Psoas muscle (tissue), 8 donors: Measurements from ENCODE around the gene CLDN10. TPM values are rescaled to one million over a fixed set of nuclear protein-coding genes. Genes with fewer than 3 reads are reported as not detected.

Experiments
- ATAC-seq, 4 donors: fragments of 200-7000 bp; cut with Tn5 transposase; one replicate each; pipeline ENCODE4 v1.9.1; 2020; ENCODE audit warnings: moderate library complexity in 3 of 4, mild to moderate bottlenecking in 2 of 4
- DNase-seq, 2 donors: peaks; one replicate each; pipeline ENCODE4 v3.0.0-alpha.2; 2020
- H3K27ac ChIP-seq: fragments of 200-600 bp; one replicate; pipeline ENCODE4 v1.8.0; 2022
- H3K27me3 ChIP-seq, 3 donors: fragments of 200-600 bp in 1 of 3; one replicate each; pipeline versions ENCODE4 v1.6.1 to v1.8.0; 2013 to 2022; ENCODE audit warnings: low read length in 2 of 3, mild to moderate bottlenecking in 2 of 3, moderate library complexity in 1 of 3; ENCODE audit not compliant: insufficient read depth in 3 of 3
- H3K36me3 ChIP-seq, 2 donors: fragments of 200-600 bp in 1 of 2; one replicate each; pipeline versions ENCODE4 v1.6.1 to v1.8.0; 2013 to 2022; ENCODE audit warnings: low read depth in 1 of 2, mild to moderate bottlenecking in 1 of 2, moderate library complexity in 1 of 2; ENCODE audit not compliant: insufficient read depth in 1 of 2
- H3K4me1 ChIP-seq: fragments of 200-600 bp; one replicate; pipeline ENCODE4 v1.8.0; 2022
- H3K4me3 ChIP-seq: fragments of 200-600 bp; one replicate; pipeline ENCODE4 v1.8.0; 2022; ENCODE audit warnings: mild to moderate bottlenecking
- H3K9me3 ChIP-seq: fragments of 200-600 bp; one replicate; pipeline ENCODE4 v1.8.0; 2022
- WGBS, 3 donors: extraction: QIAGEN DNeasy Blood & Tissue Kit; methylation state at CpG; one replicate each; pipeline versions ENCODE4 v1.1.6 to v1.1.7; 2013; 5-methylcytosine and 5-hydroxymethylcytosine counted together
- intact Hi-C, 2 donors: fragments of 100-400 bp; cut with DNase I; formaldehyde crosslinking; loops; one replicate each; pipeline versions ENCODE4 v1.11.0 to v1.14.2; 2022
- polyA plus RNA-seq, 3 donors: library from polyadenylated mRNA; stranded (reverse); fragments of 200-250 nt; gene quantifications; one replicate each; pipeline ENCODE4 v1.2.3, GENCODE V29; 2013
- total RNA-seq, 4 donors: library from RNA; stranded (reverse); fragmentation: NEBNext Ultra II Directional in 2 of 4; extraction: Animal tissue kit (Norgen Biotek cat#: 25700) in 2 of 4; gene quantifications; one replicate each; pipeline versions ENCODE4 v1.2.1 to v1.2.4, GENCODE V29; 2021 to 2023
- TF ChIP-seq, protein P1 (sequence below): fragments of 200-600 bp; IDR thresholded peaks from one replicate; pipeline ENCODE4 v1.8.0; 2022; ENCODE audit warnings: antibody characterized with exemption
- donor health status: healthy with polysubstance abuse.
- donor health status: DM: no; HTN: no; CAD: no; lungs with moderate emphysema.
- donor health status: Bipolar disorder and iron deficiency.
- donor health status: healthy.
- donor health status: DM: yes; HTN: yes; CAD: no.
- donor health status: DM: no; HTN: no; CAD: no.
- donor health status: DM: no; HTN: no; CAD: no.
- donor health status: DM: yes; HTN: yes; CAD: no.

Gene CLDN10
- total and polyA plus RNA-seq, 7 donors, result 0.04 to 0.26 (median 0.14) TPM; not detected in 2

DNA sequence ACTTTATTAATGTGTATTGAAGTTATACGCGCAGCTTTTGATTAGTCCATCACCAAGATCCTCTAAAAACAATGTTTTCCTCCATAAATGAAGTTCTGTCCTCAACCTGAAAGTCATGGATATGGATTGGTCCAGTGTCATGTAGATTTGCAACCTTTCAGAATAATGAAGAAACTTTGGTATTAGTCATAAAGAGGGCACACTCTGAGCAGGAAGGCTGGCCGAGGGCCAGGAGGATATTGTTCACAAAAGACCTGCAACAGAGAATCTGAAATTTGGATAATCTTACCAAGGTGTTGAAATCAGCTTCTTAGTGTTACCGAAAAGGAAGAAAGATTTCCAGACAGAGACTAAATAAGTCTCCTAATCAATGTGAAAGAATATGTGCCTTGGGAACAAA lies 20.7 kb downstream of the CLDN10 start:
- TF ChIP-seq, protein P1, sequence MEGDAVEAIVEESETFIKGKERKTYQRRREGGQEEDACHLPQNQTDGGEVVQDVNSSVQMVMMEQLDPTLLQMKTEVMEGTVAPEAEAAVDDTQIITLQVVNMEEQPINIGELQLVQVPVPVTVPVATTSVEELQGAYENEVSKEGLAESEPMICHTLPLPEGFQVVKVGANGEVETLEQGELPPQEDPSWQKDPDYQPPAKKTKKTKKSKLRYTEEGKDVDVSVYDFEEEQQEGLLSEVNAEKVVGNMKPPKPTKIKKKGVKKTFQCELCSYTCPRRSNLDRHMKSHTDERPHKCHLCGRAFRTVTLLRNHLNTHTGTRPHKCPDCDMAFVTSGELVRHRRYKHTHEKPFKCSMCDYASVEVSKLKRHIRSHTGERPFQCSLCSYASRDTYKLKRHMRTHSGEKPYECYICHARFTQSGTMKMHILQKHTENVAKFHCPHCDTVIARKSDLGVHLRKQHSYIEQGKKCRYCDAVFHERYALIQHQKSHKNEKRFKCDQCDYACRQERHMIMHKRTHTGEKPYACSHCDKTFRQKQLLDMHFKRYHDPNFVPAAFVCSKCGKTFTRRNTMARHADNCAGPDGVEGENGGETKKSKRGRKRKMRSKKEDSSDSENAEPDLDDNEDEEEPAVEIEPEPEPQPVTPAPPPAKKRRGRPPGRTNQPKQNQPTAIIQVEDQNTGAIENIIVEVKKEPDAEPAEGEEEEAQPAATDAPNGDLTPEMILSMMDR, result no peak
- Histone ChIP-seq H3K4me3 (no peak overlapping the region), H3K27ac (no peak overlapping the region), H3K9me3 (no peaks in the 10 kb centered on the region), H3K36me3 (no peaks in the 10 kb centered on the region), H3K27me3 (no peaks in the 10 kb centered on the region), H3K4me1 (no peaks in the 10 kb centered on the region)
- no peak for DNase-seq
- ATAC-seq, result no peak
- 88 to 89% (median 89%) methylated on average over 4 of the region's 4 CpGs for WGBS, 3 donors
- intact Hi-C loops, result no loop called here

DNA sequence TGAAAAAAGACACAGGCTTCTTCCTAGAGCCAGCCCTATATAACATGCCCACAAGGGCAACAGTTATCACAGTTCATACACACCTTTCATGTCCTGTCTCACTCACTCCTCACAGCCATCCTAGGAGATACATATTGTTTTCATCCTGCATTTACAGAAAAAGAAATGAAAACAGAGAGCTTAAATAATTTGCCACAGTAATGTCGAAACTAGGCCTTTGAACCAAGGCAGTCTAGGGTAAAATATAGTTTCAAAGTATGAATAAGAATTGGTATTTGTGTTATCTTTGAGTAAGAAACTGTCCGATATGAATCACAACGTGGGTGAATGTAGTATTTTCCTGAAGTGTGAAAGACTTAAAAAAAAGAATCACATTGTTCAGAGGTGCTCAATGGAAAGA lies 26.8 kb downstream of the CLDN10 start:
- TF ChIP-seq, protein P1, result no peak
- WGBS, 3 donors, result 89 to 93% (median 91%) methylated on average over 3 of the region's 3 CpGs
- no peak for DNase-seq
- Histone ChIP-seq H3K27me3 (no peaks in the 10 kb centered on the region), H3K36me3 (peaks cover 0 to 7% of the 10 kb centered on the region in 2 donors), H3K4me1 (no peaks in the 10 kb centered on the region), H3K27ac (no peak overlapping the region), H3K4me3 (no peak overlapping the region), H3K9me3 (no peaks in the 10 kb centered on the region)
- intact Hi-C loops, result no loop called here
- ATAC-seq, result no peak

DNA sequence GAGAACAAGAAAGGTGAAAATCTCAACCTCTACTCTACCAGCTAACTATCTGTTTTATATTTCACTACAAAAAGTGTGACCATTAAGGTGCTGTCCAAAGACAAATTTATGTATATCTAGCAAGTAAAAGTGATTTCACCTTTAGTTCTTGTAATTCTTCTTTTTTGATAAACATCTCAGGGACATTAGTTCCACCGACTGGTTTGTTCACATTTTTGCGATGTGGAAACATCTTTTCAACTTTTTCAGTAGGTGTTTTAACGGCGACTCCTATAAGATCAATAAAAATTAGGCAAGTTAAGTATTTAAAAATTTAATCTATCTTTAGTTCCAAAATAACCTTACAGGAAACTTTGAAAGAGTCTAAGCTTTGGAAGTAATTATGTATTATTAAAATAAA lies 33.3 kb downstream of the CLDN10 start:
- intact Hi-C loops, result no loop called here
- 95 to 99% (median 96%) methylated on average over 4 of the region's 4 CpGs for WGBS, 3 donors
- TF ChIP-seq, protein P1, result no peak
- no peaks in the 10 kb centered on the region for H3K9me3 ChIP-seq
- no peaks in the 10 kb centered on the region for H3K27me3 ChIP-seq
- H3K27ac ChIP-seq, result no peak overlapping the region
- peaks cover 0 to 18% of the 10 kb centered on the region in 2 donors for H3K36me3 ChIP-seq
- no peak overlapping the region for H3K4me3 ChIP-seq
- ATAC-seq (no peak), DNase-seq (no peak)
- H3K4me1 ChIP-seq, result no peaks in the 10 kb centered on the region

DNA sequence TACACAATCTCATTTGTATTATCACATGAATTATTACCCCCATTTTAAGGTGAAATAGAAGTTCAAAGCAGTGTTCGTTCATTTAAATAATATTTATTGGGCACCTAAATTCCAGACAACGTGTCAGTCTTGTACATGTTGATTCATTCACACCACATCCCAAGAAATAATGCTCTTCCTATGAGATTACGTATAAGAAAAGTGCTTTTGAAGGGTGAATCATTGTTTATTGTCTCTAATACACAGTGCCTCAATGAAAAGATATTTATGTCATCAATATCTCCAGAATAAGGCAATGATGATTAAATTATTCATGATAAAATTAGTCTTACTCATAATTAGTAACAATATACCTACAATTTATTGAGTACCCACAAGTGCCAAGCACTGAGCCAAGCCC lies 35.6 kb downstream of the CLDN10 start:
- TF ChIP-seq, protein P1, result no peak
- DNase-seq, result no peak
- Histone ChIP-seq H3K4me1 (no peaks in the 10 kb centered on the region), H3K27ac (no peak overlapping the region), H3K27me3 (no peaks in the 10 kb centered on the region), H3K9me3 (no peaks in the 10 kb centered on the region), H3K4me3 (no peak overlapping the region), H3K36me3 (peaks cover 0 to 11% of the 10 kb centered on the region in 2 donors)
- intact Hi-C loops, result no loop called here
- no peak for ATAC-seq
- 90 to 93% (median 91%) methylated on average over 3 of the region's 3 CpGs for WGBS, 3 donors

DNA sequence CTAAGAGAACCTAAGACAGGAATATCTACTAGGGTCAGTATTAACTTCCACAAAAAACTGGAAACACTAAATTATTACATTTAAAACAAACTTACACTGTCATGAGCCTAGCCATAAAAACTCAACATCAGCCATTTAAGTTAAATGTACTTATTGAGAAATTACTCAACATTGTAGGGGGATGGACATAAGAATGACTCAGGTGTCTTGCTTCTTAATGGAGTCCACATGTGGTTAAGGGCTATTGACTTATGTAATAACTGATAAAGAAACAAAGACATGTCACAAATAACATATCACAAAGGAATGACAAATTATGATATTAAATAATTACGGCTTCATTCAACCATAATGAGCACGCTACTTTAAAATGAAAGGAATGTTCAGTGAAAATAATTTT lies 36.2 kb downstream of the CLDN10 start:
- 97 to 99% (median 99%) methylated on average over 2 of the region's 2 CpGs for WGBS, 3 donors
- TF ChIP-seq, protein P1, result no peak
- intact Hi-C loops, result no loop called here
- no peak overlapping the region for H3K4me3 ChIP-seq
- H3K4me1 ChIP-seq, result no peaks in the 10 kb centered on the region
- ATAC-seq (no peak), DNase-seq (no peak)
- no peaks in the 10 kb centered on the region for H3K9me3 ChIP-seq
- peaks cover 0 to 11% of the 10 kb centered on the region in 2 donors for H3K36me3 ChIP-seq
- H3K27ac ChIP-seq, result no peak overlapping the region
- H3K27me3 ChIP-seq, result no peaks in the 10 kb centered on the region
